SK-N-SH (cell line): Measurements from ENCODE around the gene ZNF665. TPM values are rescaled to one million over a fixed set of nuclear protein-coding genes. Genes with fewer than 3 reads are reported as not detected.
"Not testable (repeated sequence)": the region's sequence is repeated elsewhere in the genome, so short reads cannot be mapped to it uniquely, and the experiment has no call there.

ENCODE experiments used
- CTCF ChIA-PET: fragments of 300-600, 350-600 bp; formaldehyde crosslinking; extraction: SDS; loops from one replicate; lab custom pipeline; 2021; lab: Yijun Ruan, JAX
- POLR2A ChIA-PET: fragments of 350-600 bp; sonication (Branson Sonifier 250); formaldehyde crosslinking; extraction: SDS; loops from one replicate; lab custom pipeline; 2020; ENCODE audit warnings: antibody characterized with exemption, inconsistent platforms; lab: Yijun Ruan, JAX
- DNase-seq: peaks from one replicate; pipeline ENCODE4 v3.0.0; 2012
- H2AFZ ChIP-seq: fragments of 200-600 bp; sonication (generic); 2 replicates; pipeline ENCODE4 v1.8.1; 2016; ENCODE audit warnings: antibody characterized with exemption, mild to moderate bottlenecking, low read depth
- H3F3A ChIP-seq: fragments of 200-600 bp; sonication (generic); replicated peaks from 2 replicates; pipeline ENCODE3; 2016; ENCODE audit warnings: antibody characterized with exemption, mild to moderate bottlenecking; ENCODE audit not compliant: insufficient read depth
- H3K27ac ChIP-seq, 2 experiments: fragments of 200-500 bp in 1 of 2; fragments of 200-600 bp in 1 of 2; sonication (Bioruptor generic) in 1 of 2; sonication (generic), shearing (Covaris generic) in 1 of 2; 2 replicates each; pipeline versions ENCODE4 v1.5.1 to v1.6.1; 2014 to 2016; ENCODE audit warnings: low read depth in 2 of 2, inconsistent platforms in 1 of 2, low read length in 1 of 2, mild to moderate bottlenecking in 1 of 2, mixed read lengths in 1 of 2
- H3K27me3 ChIP-seq: fragments of 200-600 bp; sonication (generic), shearing (Covaris generic); 2 replicates; pipeline ENCODE4 v1.6.1; 2016; ENCODE audit warnings: mixed run types; ENCODE audit not compliant: insufficient read depth
- H3K36me3 ChIP-seq, 2 experiments: fragments of 200-500 bp in 1 of 2; fragments of 200-600 bp in 1 of 2; sonication (Bioruptor generic) in 1 of 2; sonication (generic) in 1 of 2; replicated peaks in 1 of 2; 2 replicates each; pipeline versions ENCODE3 to v1.5.1; 2014 to 2016; ENCODE audit warnings: low read length in 1 of 2, mild to moderate bottlenecking in 1 of 2; ENCODE audit not compliant: insufficient read depth in 2 of 2, control insufficient read depth in 1 of 2
- H3K4me1 ChIP-seq, 2 experiments: fragments of 200-500 bp in 1 of 2; fragments of 200-600 bp in 1 of 2; sonication (Bioruptor generic) in 1 of 2; sonication (generic), shearing (Covaris generic) in 1 of 2; 2 replicates each; pipeline versions ENCODE4 v1.5.1 to v1.6.1; 2014 to 2016; ENCODE audit warnings: low read depth in 1 of 2, low read length in 1 of 2, mixed run types in 1 of 2; ENCODE audit not compliant: insufficient read depth in 2 of 2, control insufficient read depth in 1 of 2
- H3K4me2 ChIP-seq: fragments of 200-600 bp; sonication (generic), shearing (Covaris generic); 2 replicates; pipeline ENCODE4 v1.6.1; 2017; ENCODE audit warnings: mixed run types
- H3K4me3 ChIP-seq, 2 experiments: fragments of 200-500 bp in 1 of 2; fragments of 200-600 bp in 1 of 2; sonication (Bioruptor generic) in 1 of 2; sonication (generic), shearing (Covaris generic) in 1 of 2; 2 replicates each; pipeline versions ENCODE4 v1.5.1 to v1.8.1; 2014 to 2016; ENCODE audit warnings: low read depth in 2 of 2, inconsistent platforms in 1 of 2, low read length in 1 of 2, mild to moderate bottlenecking in 1 of 2, mixed read lengths in 1 of 2, moderate library complexity in 1 of 2
- H3K79me2 ChIP-seq: fragments of 200-600 bp; sonication (generic); 2 replicates; pipeline ENCODE4 v1.8.1; 2017; ENCODE audit warnings: mild to moderate bottlenecking; ENCODE audit not compliant: insufficient read depth
- H3K9ac ChIP-seq: fragments of 200-600 bp; sonication (generic); 2 replicates; pipeline ENCODE4 v1.6.1; 2017; ENCODE audit warnings: mixed run types
- H3K9me2 ChIP-seq: fragments of 200-600 bp; sonication (generic); 2 replicates; pipeline ENCODE4 v1.6.1; 2017; ENCODE audit warnings: mixed run types
- H3K9me3 ChIP-seq: fragments of 200-600 bp; sonication (generic); 2 replicates; pipeline ENCODE4 v1.6.1; 2017; ENCODE audit warnings: mixed run types, mild to moderate bottlenecking, moderate library complexity
- H4K20me1 ChIP-seq: fragments of 200-600 bp; sonication (generic); 2 replicates; pipeline ENCODE4 v1.6.1; 2017; ENCODE audit warnings: mild to moderate bottlenecking, mixed run types; ENCODE audit not compliant: insufficient read depth
- ELF1 ChIP-seq: IDR thresholded peaks from 2 replicates; pipeline ENCODE4 v1.4.0; 2012
- FOXM1 ChIP-seq: IDR thresholded peaks from 2 replicates; pipeline ENCODE4 v1.4.0; 2012; ENCODE audit warnings: low read depth, mild to moderate bottlenecking
- GABPA ChIP-seq: IDR thresholded peaks from 2 replicates; pipeline ENCODE4 v1.4.0; 2012; ENCODE audit warnings: low read depth, mild to moderate bottlenecking
- GATA2 ChIP-seq: sonication (generic); formaldehyde crosslinking; IDR thresholded peaks from 2 replicates; pipeline ENCODE4 v1.5.0; 2020; ENCODE audit warnings: mild to moderate bottlenecking, missing genetic modification reagents
- IRF3 ChIP-seq: fragments of 150-350 bp; IDR thresholded peaks from 2 replicates; pipeline ENCODE4 v1.6.1; 2016; ENCODE audit warnings: mild to moderate bottlenecking, low read depth, low read length
- NRF1 ChIP-seq: IDR thresholded peaks from 2 replicates; pipeline ENCODE4 v1.6.1; 2012; ENCODE audit warnings: low read depth, mild to moderate bottlenecking, low read length
- RFX5 ChIP-seq: IDR thresholded peaks from 2 replicates; pipeline ENCODE4 v1.6.1; 2012; ENCODE audit warnings: mild to moderate bottlenecking, improper control_type of control experiment, low read length
- RXRA ChIP-seq: IDR thresholded peaks from 2 replicates; pipeline ENCODE4 v1.4.0; 2012; ENCODE audit warnings: low read depth, mild to moderate bottlenecking, borderline replicate concordance
- USF1 ChIP-seq: IDR thresholded peaks from 2 replicates; pipeline ENCODE4 v1.4.0; 2012; ENCODE audit warnings: low read depth, borderline replicate concordance
- ZBTB33 ChIP-seq: IDR thresholded peaks from 2 replicates; pipeline ENCODE4 v1.4.0; 2012; ENCODE audit warnings: low read depth, borderline replicate concordance
- WGBS: methylation state at CpG from one replicate; pipeline ENCODE4 v1.1.6; 2017; ENCODE audit warnings: low lambda C conversion rate; 5-methylcytosine and 5-hydroxymethylcytosine counted together
- polyA plus RNA-seq, 3 experiments: library from polyadenylated mRNA; depleted of rRNA; stranded (reverse); fragments of >200 nt; gene quantifications; 2 replicates each; pipeline ENCODE4 v1.2.3, GENCODE V29; 2012

ZNF665 gene
- polyA plus RNA-seq, 1 of the 3 experiments (the other 2 are of a cell fraction): 3.2 TPM

- H3K4me1 ChIP-seq: peaks cover 0 to 5% of the 10 kb centered on the region in 2 experiments; a peak in 1 of 4 replicates
- DNase-seq: no peak
- no peak overlapping the region for H3K9ac ChIP-seq
- no peak overlapping the region for H3K4me2 ChIP-seq
- H4K20me1 ChIP-seq: no peaks in the 10 kb centered on the region
- H3K27me3 ChIP-seq: no peaks in the 10 kb centered on the region
- H3K9me2 ChIP-seq: no peaks in the 10 kb centered on the region
- H3K4me3 ChIP-seq: no peak overlapping the region
- H3K27ac ChIP-seq: no peak overlapping the region
- no peaks in the 10 kb centered on the region for H3F3A ChIP-seq
- POLR2A ChIA-PET: no interaction called here
- H3K79me2 ChIP-seq: no peaks in the 10 kb centered on the region
- no peaks in the 10 kb centered on the region for H3K36me3 ChIP-seq
- no peaks in the 10 kb centered on the region; the same call in 1 of the 2 replicates for H3K9me3 ChIP-seq
- 83% methylated on average over 7 of the region's 7 CpGs for WGBS
- CTCF ChIA-PET: no interaction called here
- TF ChIP-seq RFX5: no peak
- TF ChIP-seq RXRA: no peak
- no peak for TF ChIP-seq ELF1
- TF ChIP-seq GABPA: no peak
- no peak for TF ChIP-seq FOXM1
- no peak overlapping the region for H2AFZ ChIP-seq
Observed at GRCh38 chr19:53130506-53130905, 62.7 kb downstream of the ZNF665 start.

GRCh38 chr19:53126733-53127526 is 66.2 kb downstream of the ZNF665 start:
- 47% methylated on average over 8 of the region's 15 CpGs for WGBS
- H3K27me3 ChIP-seq, H3K36me3 ChIP-seq, H3K9ac ChIP-seq, H3K4me1 ChIP-seq, H3K9me3 ChIP-seq, H3K79me2 ChIP-seq, POLR2A ChIA-PET, H3K9me2 ChIP-seq, CTCF ChIA-PET, H3F3A ChIP-seq, H3K4me2 ChIP-seq, DNase-seq, H3K27ac ChIP-seq, H2AFZ ChIP-seq, H3K4me3 ChIP-seq, H4K20me1 ChIP-seq: not testable (repeated sequence)

- no peaks in the 10 kb centered on the region for H4K20me1 ChIP-seq
- no peaks in the 10 kb centered on the region for H3K27me3 ChIP-seq
- H3K9me2 ChIP-seq: no peaks in the 10 kb centered on the region
- WGBS: 39% methylated on average over 7 of the region's 7 CpGs
- H3K4me1 ChIP-seq: no peaks in the 10 kb centered on the region
- no peak overlapping the region for H2AFZ ChIP-seq
- no peak for TF ChIP-seq IRF3
- no peak for TF ChIP-seq USF1
- TF ChIP-seq GATA2 (CRISPR knock-in tag): no peak
- no peak for TF ChIP-seq RXRA
- TF ChIP-seq ZBTB33: no peak
- TF ChIP-seq NRF1: no peak
- no peaks in the 10 kb centered on the region for H3F3A ChIP-seq
- H3K9ac ChIP-seq: no peak overlapping the region
- ChIA-PET POLR2A (no interaction called here), CTCF (no interaction called here)
- H3K9me3 ChIP-seq: 0 out of 2 replicates have a peak, but pooled peaks cover 3% of the 10 kb centered on the region
- H3K4me2 ChIP-seq: no peak overlapping the region
- H3K79me2 ChIP-seq: no peaks in the 10 kb centered on the region
- H3K36me3 ChIP-seq: no peaks in the 10 kb centered on the region
- no peak overlapping the region for H3K4me3 ChIP-seq
- no peak for DNase-seq
- H3K27ac ChIP-seq: no peak overlapping the region
Observed at GRCh38 chr19:53123400-53123799, 69.8 kb downstream of the ZNF665 start.
